ENCODE data around the gene METTL27. TPM values are rescaled to one million over a fixed set of nuclear protein-coding genes. Genes with fewer than 3 reads are reported as not detected.

The METTL27 gene
- total RNA-seq, 2 donors from 2014 or later = 1.8 TPM; not detected in 1

Other genes starting within 250 kb of the METTL27 start
- under 1 TPM in 1 of 2 donors, not detected in 1; 0.14 TPM for gene MLXIPL, start 218.0 kb downstream of the METTL27 start, total RNA-seq
- under 1 TPM; 0.70 to 0.95 TPM for gene VPS37D, start 174.7 kb downstream of the METTL27 start, total RNA-seq
- 1 to 10 TPM; 4.3 to 5.8 TPM for gene DNAJC30, start 159.1 kb downstream of the METTL27 start, total RNA-seq
- 10 to 100 TPM; 87.0 to 90.9 TPM for gene BUD23, start 158.9 kb downstream of the METTL27 start, total RNA-seq
- gene STX1A, start 122.8 kb downstream of the METTL27 start, total RNA-seq = 10 to 100 TPM; 28.6 to 37.5 TPM
- 10 to 100 TPM; 10.2 to 12.2 TPM for gene ABHD11, start 103.7 kb downstream of the METTL27 start, total RNA-seq
- not detected for gene CLDN3, start 72.2 kb downstream of the METTL27 start, total RNA-seq
- under 1 TPM; 0.34 to 0.53 TPM for gene CLDN4, start 11.5 kb downstream of the METTL27 start, total RNA-seq
- not detected for gene TMEM270, start 18.6 kb upstream of the METTL27 start, total RNA-seq
- gene ELN, start 185.7 kb upstream of the METTL27 start, total RNA-seq = not detected
- gene LIMK1, start 241.3 kb upstream of the METTL27 start, total RNA-seq = 10 to 100 TPM; 18.8 to 22.3 TPM

Data from activated T-cell treated with anti-CD3 and anti-CD28 coated beads, Interleukin-2, amount 50 U/mL, for 72 hours (primary cell).